T follicular helper cell (primary cell): ENCODE results near the gene DSCAML1.

Source experiments
- DNase-seq: peaks from one replicate; pipeline ENCODE4 v3.0.0-alpha.2; 2020; ENCODE audit warnings: low read depth

The DSCAML1 gene

GRCh38 chr11:117662671-117663269 is 134.2 kb downstream of the DSCAML1 start:
- no peak for DNase-seq

GRCh38 chr11:117662255-117662654 is 134.8 kb downstream of the DSCAML1 start:
- DNase-seq, result no peak

- no peak for DNase-seq
These were observed 138.2 kb downstream of the DSCAML1 start for GRCh38 chr11:117658809-117659208.

GRCh38 chr11:117657794-117658193 is 139.2 kb downstream of the DSCAML1 start:
- DNase-seq, result no peak

- DNase-seq, result no peak
These were observed 142.4 kb downstream of the DSCAML1 start for GRCh38 chr11:117654281-117655255.

GRCh38 chr11:117652521-117652920 is 144.5 kb downstream of the DSCAML1 start:
- no peak for DNase-seq

GRCh38 chr11:117649296-117650055 is 147.5 kb downstream of the DSCAML1 start:
- no peak for DNase-seq

GRCh38 chr11:117647872-117648271 is 149.1 kb downstream of the DSCAML1 start:
- no peak for DNase-seq

GRCh38 chr11:117647207-117647606 is 149.8 kb downstream of the DSCAML1 start:
- DNase-seq, result no peak

GRCh38 chr11:117646411-117646810 is 150.6 kb downstream of the DSCAML1 start:
- DNase-seq, result no peak

- no peak for DNase-seq
These were observed 152.4 kb downstream of the DSCAML1 start for GRCh38 chr11:117644403-117645155.

- no peak for DNase-seq
These were observed 153.3 kb downstream of the DSCAML1 start for GRCh38 chr11:117643606-117644300.

GRCh38 chr11:117642835-117643234 is 154.2 kb downstream of the DSCAML1 start:
- DNase-seq, result no peak

- no peak for DNase-seq
These were observed 154.6 kb downstream of the DSCAML1 start for GRCh38 chr11:117642396-117642795.

GRCh38 chr11:117641008-117641915 is 155.8 kb downstream of the DSCAML1 start:
- DNase-seq, result no peak

- DNase-seq, result no peak
These were observed 157.0 kb downstream of the DSCAML1 start for GRCh38 chr11:117640041-117640440.

GRCh38 chr11:117639601-117640000 is 157.4 kb downstream of the DSCAML1 start:
- no peak for DNase-seq

GRCh38 chr11:117638911-117639543 is 158.0 kb downstream of the DSCAML1 start:
- no peak for DNase-seq
